Measurements from ENCODE around the gene IMMP2L. TPM values are rescaled to one million over a fixed set of nuclear protein-coding genes. Genes with fewer than 3 reads are reported as not detected.
A peak's percentile ranks its signal among the peaks of the same experiment; 100 is the strongest.
"Not testable (repeated sequence)": the region's sequence is repeated elsewhere in the genome, so short reads cannot be mapped to it uniquely, and the experiment has no call there.

IMMP2L gene
- total and polyA plus RNA-seq, 2 donors (not counting 3 experiments of a cell fraction or from before 2014, with no cell fraction given) = 9.9 to 11.8 TPM

DNA sequence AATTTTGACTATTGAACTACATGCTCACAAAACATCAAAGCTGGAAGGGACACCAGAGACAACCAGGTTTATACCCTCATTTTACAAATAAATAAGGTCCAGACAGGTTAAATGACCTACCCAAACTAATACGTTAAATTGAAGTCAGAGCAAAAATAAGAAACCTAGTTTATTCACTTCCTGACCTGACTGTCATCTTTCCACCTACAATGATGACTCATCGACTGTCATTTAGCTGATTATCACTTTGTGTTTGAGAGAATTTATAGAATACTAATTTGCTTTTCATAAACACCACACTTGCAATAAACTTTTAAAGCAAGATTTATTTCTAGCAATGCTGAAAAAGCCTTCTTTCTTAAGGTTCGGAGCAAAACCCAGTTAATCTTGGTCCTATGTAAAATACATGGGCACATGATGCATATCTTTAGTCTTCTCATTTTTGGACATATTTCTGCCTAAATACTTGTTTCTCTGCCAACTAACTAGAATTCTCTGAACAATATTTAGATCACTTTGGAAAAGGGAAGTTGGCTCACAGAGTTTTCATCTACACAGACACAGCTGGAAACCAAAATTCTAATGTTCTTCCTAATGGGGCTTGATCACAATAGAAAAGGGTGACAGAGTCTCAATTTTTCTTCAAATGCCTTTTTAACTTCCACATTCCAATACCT is 488.1 kb downstream of the IMMP2L start:
- Histone ChIP-seq H3K36me3 (ENCODE audit: control insufficient read depth in 2 of 2, extremely low read depth in 1 of 2, insufficient read depth in 2 of 2, low read length in 2 of 2) (no peaks in the 10 kb centered on the region), H3K9me1 (replicated peaks; ENCODE audit: control insufficient read depth, extremely low read depth, insufficient read depth, low read length) (no peaks in the 10 kb centered on the region), H3K4me2 (ENCODE audit: insufficient read depth, low read length) (no peak overlapping the region), H3K4me3 (replicated peaks in 1 of 3; ENCODE audit: insufficient read depth in 1 of 3, low read depth in 1 of 3, low read length in 3 of 3) (no peak overlapping the region), H3K27ac (ENCODE audit: insufficient read depth, low read depth, low read length) (no peak overlapping the region), H3K9ac (replicated peaks; ENCODE audit: extremely low read depth, insufficient read depth, low read length) (no peak overlapping the region), H3K79me2 (ENCODE audit: control insufficient read depth, insufficient read depth, low read length) (no peaks in the 10 kb centered on the region), H3K9me3 (replicated peaks; ENCODE audit: control insufficient read depth, insufficient read depth, low read length) (no peaks in the 10 kb centered on the region), H3K27me3 (ENCODE audit: control insufficient read depth in 2 of 2, insufficient read depth in 2 of 2, low read length in 2 of 2) (no peaks in the 10 kb centered on the region), H2AFZ (ENCODE audit: low read depth, low read length) (no peak overlapping the region), H4K20me1 (replicated peaks; ENCODE audit: control insufficient read depth, extremely low read depth, insufficient read depth, low read length) (no peaks in the 10 kb centered on the region), H3K4me1 (ENCODE audit: control insufficient read depth, extremely low read depth, insufficient read depth, low read length) (peaks cover 2% of the 10 kb centered on the region)
- FAIRE-seq (no peak), DNase-seq (ENCODE audit: low read depth, low spot score) (no peak)
- ChIA-PET CTCF (interaction anchor here (0.6 to 1.1 kb wide), 2 partner anchors 17 to 31 kb away, joined by 3 read pairs; no protein-coding TSS in a partner anchor), POLR2A (no interaction called here)
- dilution Hi-C loops (cut with MboI; ENCODE audit: extremely low pct_ligation_motif_present, low sequenced_read_pairs) = no loop called here
- TF ChIP-seq JUN (IDR thresholded peaks at IDR 0.05; ENCODE audit: borderline replicate concordance, insufficient read depth, insufficient read length, low read depth) (peak; percentile 57), POLR2AphosphoS5 (IDR thresholded peaks at IDR 0.05; ENCODE audit: insufficient read depth, low read depth, low read length) (no peak), FOS (IDR thresholded peaks at IDR 0.05; ENCODE audit: borderline replicate concordance, insufficient read depth, low read length) (peak; percentile 12)
- no TSS peak for BruUV-seq (replicated peaks)
- intact Hi-C loops (cut with micrococcal nuclease) = no loop called here

DNA sequence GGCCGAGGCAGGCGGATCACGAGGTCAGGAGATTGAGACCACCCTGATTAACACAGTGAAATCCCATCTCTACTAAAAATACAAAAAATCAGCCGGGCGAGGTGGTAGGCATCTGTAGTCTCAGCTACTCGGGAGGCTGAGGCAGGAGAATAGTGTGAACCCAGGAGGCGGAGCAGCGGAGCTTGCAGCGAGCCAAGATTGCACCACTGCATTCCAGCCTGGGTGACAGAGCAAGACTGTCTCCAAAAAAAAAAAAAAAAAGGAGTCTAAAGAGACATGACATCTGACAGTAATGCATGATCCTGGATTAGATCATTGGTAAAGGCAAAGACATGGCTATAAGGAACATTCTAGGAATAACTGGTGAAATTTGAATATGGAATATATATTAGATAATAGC is 489.6 kb downstream of the IMMP2L start:
- H3K36me3 ChIP-seq (ENCODE audit: control insufficient read depth in 2 of 2, extremely low read depth in 1 of 2, insufficient read depth in 2 of 2, low read length in 2 of 2); H3K9ac ChIP-seq (replicated peaks; ENCODE audit: extremely low read depth, insufficient read depth, low read length); BruUV-seq (replicated peaks); H3K9me1 ChIP-seq (replicated peaks; ENCODE audit: control insufficient read depth, extremely low read depth, insufficient read depth, low read length); H3K9me3 ChIP-seq (replicated peaks; ENCODE audit: control insufficient read depth, insufficient read depth, low read length); intact Hi-C loops (cut with micrococcal nuclease); H3K4me3 ChIP-seq (replicated peaks in 1 of 3; ENCODE audit: insufficient read depth in 1 of 3, low read depth in 1 of 3, low read length in 3 of 3); H3K79me2 ChIP-seq (ENCODE audit: control insufficient read depth, insufficient read depth, low read length); DNase-seq (ENCODE audit: low read depth, low spot score); FAIRE-seq; dilution Hi-C loops (cut with MboI; ENCODE audit: extremely low pct_ligation_motif_present, low sequenced_read_pairs); H3K27ac ChIP-seq (ENCODE audit: insufficient read depth, low read depth, low read length); H2AFZ ChIP-seq (ENCODE audit: low read depth, low read length); H3K4me2 ChIP-seq (ENCODE audit: insufficient read depth, low read length); H3K4me1 ChIP-seq (ENCODE audit: control insufficient read depth, extremely low read depth, insufficient read depth, low read length); H3K27me3 ChIP-seq (ENCODE audit: control insufficient read depth in 2 of 2, insufficient read depth in 2 of 2, low read length in 2 of 2); H4K20me1 ChIP-seq (replicated peaks; ENCODE audit: control insufficient read depth, extremely low read depth, insufficient read depth, low read length): not testable (repeated sequence)
- CTCF ChIA-PET = interaction anchor here (1.1 kb wide), 1 partner anchor 26 kb away, joined by 4 read pairs; no protein-coding TSS in a partner anchor
- POLR2A ChIA-PET = interaction anchor here (0.6 kb wide), 1 partner anchor 735 kb away, joined by 3 read pairs; no protein-coding TSS in a partner anchor
